K562 (cell line): Measurements from ENCODE around the gene SERPINA7. TPM values are rescaled to one million over a fixed set of nuclear protein-coding genes. Genes with fewer than 3 reads are reported as not detected.

Experiments used
- ATAC-seq: fragments of 200-7000 bp; cut with Tn5 transposase; 3 replicates; pipeline ENCODE4 v1.9.1; 2020; ENCODE audit warnings: moderate library complexity
- BruUV-seq: library from RNA; stranded (reverse); fragments of 400-500 nt; replicated peaks from 2 replicates; lab custom pipeline; 2021; lab: Mats Ljungman, UMichigan
- CTCF ChIA-PET: fragments of 300-600 bp; formaldehyde crosslinking; extraction: SDS; loops from one replicate; lab custom pipeline; 2021; ENCODE audit warnings: low intra/inter-chr PET ratio; lab: Yijun Ruan, JAX
- POLR2A ChIA-PET: fragments of 300-600, 350-650 bp; sonication (Branson Sonifier 250); formaldehyde crosslinking; extraction: SDS; loops from one replicate; lab custom pipeline; 2021; ENCODE audit warnings: antibody characterized with exemption, inconsistent platforms; lab: Yijun Ruan, JAX
- DNase-seq, 4 experiments: peaks; one replicate each; pipeline versions ENCODE4 v3.0.0 to v3.0.0-alpha.2; 2011 to 2018; ENCODE audit warnings: low spot score in 3 of 4, mixed read lengths in 3 of 4; ENCODE audit errors: extremely low read depth in 1 of 4
- FAIRE-seq: peaks from 2 replicates; lab custom pipeline; 2011; peaks lifted over from hg19 to GRCh38; lab: Jason Lieb, UNC
- H2AFZ ChIP-seq: 2 replicates; pipeline ENCODE4 v1.6.0; 2011; ENCODE audit warnings: low read depth, low read length, control low read depth, inconsistent platforms
- H3K27ac ChIP-seq: fragments of 200-600 bp; 3 replicates; pipeline ENCODE4 v1.8.0; 2011; ENCODE audit warnings: low read depth, mild to moderate bottlenecking, control low read depth, inconsistent platforms, low read length, moderate library complexity, mixed read lengths; ENCODE audit errors: extremely low read depth
- H3K27me3 ChIP-seq, 2 experiments: fragments of 300-600 bp in 1 of 2; 2 replicates in 1 of 2; 3 replicates in 1 of 2; pipeline versions ENCODE4 v1.6.0 to v1.8.0; 2011; ENCODE audit warnings: inconsistent platforms in 2 of 2, low read length in 2 of 2, mild to moderate bottlenecking in 1 of 2, mixed read lengths in 1 of 2, moderate library complexity in 1 of 2; ENCODE audit not compliant: control insufficient read depth in 2 of 2, insufficient read depth in 2 of 2
- H3K36me3 ChIP-seq: fragments of 300-600 bp; 3 replicates; pipeline ENCODE4 v1.8.0; 2011; ENCODE audit warnings: mild to moderate bottlenecking, low read length, inconsistent platforms; ENCODE audit not compliant: control insufficient read depth, insufficient read depth
- H3K4me1 ChIP-seq, 2 experiments: fragments of 200-600 bp in 1 of 2; replicated peaks in 1 of 2; 2 replicates in 1 of 2; 3 replicates in 1 of 2; pipeline versions ENCODE4 v1.5.1 to v1.8.0; 2011; ENCODE audit warnings: inconsistent platforms in 2 of 2, low read length in 2 of 2, mild to moderate bottlenecking in 1 of 2, mixed read lengths in 1 of 2, moderate library complexity in 1 of 2; ENCODE audit not compliant: control insufficient read depth in 2 of 2, insufficient read depth in 2 of 2
- H3K4me2 ChIP-seq: 2 replicates; pipeline ENCODE4 v1.6.1; 2011; ENCODE audit warnings: low read length, control low read depth, inconsistent platforms, mixed read lengths; ENCODE audit not compliant: insufficient read depth
- H3K4me3 ChIP-seq: fragments of 200-600 bp; sonication (generic), shearing (Covaris generic); 2 replicates; pipeline ENCODE4 v1.5.1; 2016; ENCODE audit warnings: control low read depth, inconsistent platforms
- H3K79me2 ChIP-seq: fragments of 200-600 bp; 3 replicates; pipeline ENCODE4 v1.8.0; 2011; ENCODE audit warnings: low read length, inconsistent platforms; ENCODE audit not compliant: control insufficient read depth, insufficient read depth
- H3K9ac ChIP-seq, 2 experiments: 2 replicates each; pipeline versions ENCODE4 v1.6.0 to v1.6.1; 2011; ENCODE audit warnings: low read depth in 2 of 2, low read length in 2 of 2, control low read depth in 1 of 2, inconsistent platforms in 1 of 2, mild to moderate bottlenecking in 1 of 2, mixed read lengths in 1 of 2; ENCODE audit not compliant: insufficient read depth in 1 of 2
- H3K9me1 ChIP-seq: one replicate; pipeline ENCODE4 v1.6.0; 2011; ENCODE audit warnings: inconsistent platforms, mild to moderate bottlenecking, low read length, moderate library complexity; ENCODE audit not compliant: control insufficient read depth, insufficient read depth
- H3K9me3 ChIP-seq: replicated peaks from 2 replicates; pipeline ENCODE4 v1.5.1; 2011; ENCODE audit warnings: low read depth, low read length, inconsistent platforms; ENCODE audit not compliant: control insufficient read depth, insufficient read depth
- H4K20me1 ChIP-seq: replicated peaks from 2 replicates; pipeline ENCODE4 v1.6.1; 2011; ENCODE audit warnings: low read length, inconsistent platforms, mixed read lengths; ENCODE audit not compliant: control insufficient read depth, insufficient read depth
- ATF1 ChIP-seq, 2 experiments: fragments of 450-650 bp in 1 of 2; IDR thresholded peaks; 2 replicates each; pipeline ENCODE4 v1.6.1; 2016; ENCODE audit warnings: missing compliant biosample characterization in 1 of 2, missing genetic modification characterization in 1 of 2
- HIVEP1 ChIP-seq: fragments of 250-450 bp; sonication (Bioruptor Pico); IDR thresholded peaks from 2 replicates; pipeline ENCODE4 v1.4.0; 2020; ENCODE audit warnings: mild to moderate bottlenecking
- HOMEZ ChIP-seq: fragments of 250-450 bp; sonication (Bioruptor Pico); IDR thresholded peaks from 2 replicates; pipeline ENCODE4 v1.4.0; 2020; ENCODE audit warnings: mild to moderate bottlenecking, moderate library complexity
- HOXB6 ChIP-seq: fragments of 250-450 bp; sonication (Bioruptor Pico); IDR thresholded peaks from 2 replicates; pipeline ENCODE4 v1.5.1; 2022; ENCODE audit warnings: mild to moderate bottlenecking, borderline replicate concordance
- MAX ChIP-seq: sonication (generic); formaldehyde crosslinking; IDR thresholded peaks from 2 replicates; pipeline ENCODE4 v1.9.0; 2022; ENCODE audit warnings: mild to moderate bottlenecking, missing genetic modification reagents
- MCM5 ChIP-seq: fragments of 450-650 bp; IDR thresholded peaks from 2 replicates; pipeline ENCODE4 v1.6.1; 2016; ENCODE audit warnings: low read depth
- MLX ChIP-seq, 2 experiments: fragments of 450-650 bp in 1 of 2; sonication (generic) in 1 of 2; formaldehyde crosslinking; conservative IDR thresholded peaks; 2 replicates each; pipeline versions ENCODE4 v1.4.0 to v1.8.1; 2020 to 2022; ENCODE audit warnings: mild to moderate bottlenecking in 1 of 2, missing genetic modification reagents in 1 of 2
- MXI1 ChIP-seq: IDR thresholded peaks from 2 replicates; pipeline ENCODE4 v1.6.1; 2011; ENCODE audit warnings: low read depth, mild to moderate bottlenecking, improper control_type of control experiment, low read length
- PHF21A ChIP-seq: fragments of 450-650 bp; IDR thresholded peaks from 2 replicates; pipeline ENCODE4 v1.6.1; 2017; ENCODE audit warnings: low read depth, borderline replicate concordance
- YY1 ChIP-seq, 3 experiments: IDR thresholded peaks; 2 replicates each; pipeline ENCODE4 v1.6.1; 2011; ENCODE audit warnings: low read length in 2 of 3, mild to moderate bottlenecking in 2 of 3, moderate library complexity in 2 of 3, borderline replicate concordance in 1 of 3, control low read depth in 1 of 3, low read depth in 1 of 3; ENCODE audit not compliant: insufficient read depth in 3 of 3, insufficient replicate concordance in 2 of 3, control insufficient read depth in 1 of 3, insufficient read length in 1 of 3; ENCODE audit errors: extremely low read depth in 1 of 3
- ZNF133 ChIP-seq: fragments of 250-450 bp; sonication (Bioruptor Pico); IDR thresholded peaks from 2 replicates; pipeline ENCODE4 v1.4.0; 2020; ENCODE audit warnings: mild to moderate bottlenecking
- ZNF140 ChIP-seq: fragments of 250-450 bp; sonication (Bioruptor Pico); IDR thresholded peaks from 2 replicates; pipeline ENCODE4 v1.8.0; 2021; ENCODE audit warnings: moderate library complexity, mild to moderate bottlenecking, inconsistent platforms
- ZNF766 ChIP-seq: fragments of 200-800 bp; sonication (Bioruptor generic); conservative IDR thresholded peaks from 2 replicates; pipeline ENCODE4 v1.6.1; 2016; ENCODE audit warnings: missing genetic modification characterization, missing compliant biosample characterization
- WGBS: fragments of 100-300 bp; shearing (Covaris generic); methylation state at CpG from one replicate; pipeline ENCODE4 v1.1.6; 2016; ENCODE audit warnings: low coverage, mixed read lengths; ENCODE audit not compliant: insufficient coverage; ENCODE audit errors: missing lambda C conversion rate; 5-methylcytosine and 5-hydroxymethylcytosine counted together
- in situ Hi-C: fragments of 300-500 bp; cut with MboI; formaldehyde crosslinking; loops from 4 replicates; pipeline ENCODE4 v1.15.0; 2018; ENCODE audit warnings: inconsistent platforms, mixed read lengths
- intact Hi-C: fragments of 100-400 bp; cut with micrococcal nuclease; formaldehyde crosslinking; loops from 2 replicates; pipeline ENCODE4 v1.14.2; 2022
- polyA plus RNA-seq, 8 experiments: library from polyadenylated mRNA; depleted of rRNA in 4 of 8; stranded (reverse) in 5 of 8; unstranded in 3 of 8; fragments of >200 nt; fragmentation: Nextera tagmentation in 2 of 8; fragmentation: Illumina TruSeq in 1 of 8; extraction: Ambion mirVana in 2 of 8; extraction: Trizol in 1 of 8; gene quantifications; 2 replicates each; pipeline versions ENCODE4 v1.2.1 to v1.2.3, GENCODE V29; 2011 to 2014; ENCODE audit warnings: inconsistent platforms in 1 of 8, missing spikeins in 1 of 8
- total RNA-seq, 7 experiments: library from RNA; depleted of rRNA in 6 of 7; stranded (reverse); fragments of >200 nt in 6 of 7; fragmentation: Illumina TruSeq in 2 of 7; extraction: Trizol in 2 of 7; gene quantifications; 2 replicates each; pipeline versions ENCODE4 v1.2.1 to v1.2.3, GENCODE V29; 2011 to 2021; ENCODE audit warnings: low replicate concordance in 1 of 7

The SERPINA7 gene
- total and polyA plus RNA-seq, 9 of the 15 experiments (the other 6 are each of a cell fraction or from before 2014, with no cell fraction given), result not detected

- no TSS peak for BruUV-seq
- ChIA-PET CTCF (no interaction called here), POLR2A (no interaction called here)
- WGBS, result 0% methylated on average over 1 of the region's 1 CpG
- DNase-seq, result no peak
- Histone ChIP-seq H4K20me1 (no peaks in the 10 kb centered on the region), H3K4me2 (no peak overlapping the region), H3K36me3 (no peaks in the 10 kb centered on the region), H3K9ac (no peak overlapping the region), H3K4me1 (no peaks in the 10 kb centered on the region), H3K79me2 (no peaks in the 10 kb centered on the region), H3K27ac (no peak overlapping the region), H3K9me1 (no peaks in the 10 kb centered on the region), H3K27me3 (no peaks in the 10 kb centered on the region), H3K4me3 (no peak overlapping the region), H2AFZ (no peak overlapping the region), H3K9me3 (no peaks in the 10 kb centered on the region)
- TF ChIP-seq HOMEZ (CRISPR knock-in tag) (no peak), ZNF133 (CRISPR knock-in tag) (no peak), PHF21A (no peak), YY1 (IDR thresholded peaks at IDR 0.05; ENCODE audit: borderline replicate concordance in 1 of 3, control insufficient read depth in 1 of 3, extremely low read depth in 1 of 3, insufficient read depth in 3 of 3, insufficient read length in 1 of 3, insufficient replicate concordance in 2 of 3, low read depth in 1 of 3, low read length in 2 of 3) (no peak), MXI1 (no peak), HOXB6 (CRISPR knock-in tag) (no peak), MAX (no peak), MLX (CRISPR knock-in tag; conservative IDR thresholded peaks at IDR 0.05) (no peak), ZNF140 (CRISPR knock-in tag) (no peak), HIVEP1 (CRISPR knock-in tag) (no peak), ZNF766 (CRISPR knock-in tag) (no peak), MCM5 (no peak), ATF1 (CRISPR knock-in tag; IDR thresholded peaks at IDR 0.05) (no peak), ATF1 (tag; IDR thresholded peaks at IDR 0.05) (no peak)
- in situ Hi-C loops, result no loop called here
- no peak for ATAC-seq
- intact Hi-C loops, result no loop called here
- FAIRE-seq, result no peak
Measured at GRCh38 chrX:106037835-106038473, 573 bp downstream of the SERPINA7 start.
